Upper lobe of left lung (tissue), 4 donors: ENCODE measurements around the gene PRKAG2.
"Not testable (repeated sequence)": the region's sequence is repeated elsewhere in the genome, so short reads cannot be mapped to it uniquely, and the experiment has no call there.

ENCODE experiments used
- EP300 ChIP-seq, 4 donors: sonication (generic); formaldehyde crosslinking; IDR thresholded peaks; one replicate each; pipeline ENCODE4 v1.5.1; 2017; ENCODE audit warnings: antibody characterized with exemption in 4 of 4, control low read depth in 2 of 4
- POLR2A ChIP-seq, 4 donors: fragments of 450-650 bp; IDR thresholded peaks; one replicate each; pipeline ENCODE4 v1.5.1; 2016 to 2017; ENCODE audit warnings: antibody characterized with exemption in 4 of 4, mild to moderate bottlenecking in 2 of 4
- POLR2AphosphoS5 ChIP-seq, 2 donors: sonication (generic); formaldehyde crosslinking; IDR thresholded peaks; one replicate each; pipeline ENCODE4 v1.5.1; 2017; ENCODE audit warnings: antibody characterized with exemption in 2 of 2
- TF ChIP-seq, protein P1 (sequence below), 6 experiments: fragments of 450-650 bp in 4 of 6; fragments of 200-600 bp in 2 of 6; sonication (generic) in 2 of 6; IDR thresholded peaks; one replicate each; pipeline ENCODE4 v1.5.1; 2016 to 2019; ENCODE audit warnings: antibody characterized with exemption in 6 of 6

- TF ChIP-seq POLR2A, EP300, POLR2AphosphoS5 (IDR thresholded peaks at IDR 0.05): not testable (repeated sequence)
- TF ChIP-seq, protein P1, sequence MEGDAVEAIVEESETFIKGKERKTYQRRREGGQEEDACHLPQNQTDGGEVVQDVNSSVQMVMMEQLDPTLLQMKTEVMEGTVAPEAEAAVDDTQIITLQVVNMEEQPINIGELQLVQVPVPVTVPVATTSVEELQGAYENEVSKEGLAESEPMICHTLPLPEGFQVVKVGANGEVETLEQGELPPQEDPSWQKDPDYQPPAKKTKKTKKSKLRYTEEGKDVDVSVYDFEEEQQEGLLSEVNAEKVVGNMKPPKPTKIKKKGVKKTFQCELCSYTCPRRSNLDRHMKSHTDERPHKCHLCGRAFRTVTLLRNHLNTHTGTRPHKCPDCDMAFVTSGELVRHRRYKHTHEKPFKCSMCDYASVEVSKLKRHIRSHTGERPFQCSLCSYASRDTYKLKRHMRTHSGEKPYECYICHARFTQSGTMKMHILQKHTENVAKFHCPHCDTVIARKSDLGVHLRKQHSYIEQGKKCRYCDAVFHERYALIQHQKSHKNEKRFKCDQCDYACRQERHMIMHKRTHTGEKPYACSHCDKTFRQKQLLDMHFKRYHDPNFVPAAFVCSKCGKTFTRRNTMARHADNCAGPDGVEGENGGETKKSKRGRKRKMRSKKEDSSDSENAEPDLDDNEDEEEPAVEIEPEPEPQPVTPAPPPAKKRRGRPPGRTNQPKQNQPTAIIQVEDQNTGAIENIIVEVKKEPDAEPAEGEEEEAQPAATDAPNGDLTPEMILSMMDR (IDR thresholded peaks at IDR 0.05): not testable (repeated sequence)
Measured at GRCh38 chr7:151826316-151826715, 50.6 kb downstream of the PRKAG2 start.
